ENCODE results near the gene KRT8. TPM values are rescaled to one million over a fixed set of nuclear protein-coding genes. Genes with fewer than 3 reads are reported as not detected.
"Not testable (repeated sequence)": the region's sequence is repeated elsewhere in the genome, so short reads cannot be mapped to it uniquely, and the experiment has no call there.

The KRT8 gene
- 8.8 and 16.0 TPM in 2 replicates for total RNA-seq

DNA sequence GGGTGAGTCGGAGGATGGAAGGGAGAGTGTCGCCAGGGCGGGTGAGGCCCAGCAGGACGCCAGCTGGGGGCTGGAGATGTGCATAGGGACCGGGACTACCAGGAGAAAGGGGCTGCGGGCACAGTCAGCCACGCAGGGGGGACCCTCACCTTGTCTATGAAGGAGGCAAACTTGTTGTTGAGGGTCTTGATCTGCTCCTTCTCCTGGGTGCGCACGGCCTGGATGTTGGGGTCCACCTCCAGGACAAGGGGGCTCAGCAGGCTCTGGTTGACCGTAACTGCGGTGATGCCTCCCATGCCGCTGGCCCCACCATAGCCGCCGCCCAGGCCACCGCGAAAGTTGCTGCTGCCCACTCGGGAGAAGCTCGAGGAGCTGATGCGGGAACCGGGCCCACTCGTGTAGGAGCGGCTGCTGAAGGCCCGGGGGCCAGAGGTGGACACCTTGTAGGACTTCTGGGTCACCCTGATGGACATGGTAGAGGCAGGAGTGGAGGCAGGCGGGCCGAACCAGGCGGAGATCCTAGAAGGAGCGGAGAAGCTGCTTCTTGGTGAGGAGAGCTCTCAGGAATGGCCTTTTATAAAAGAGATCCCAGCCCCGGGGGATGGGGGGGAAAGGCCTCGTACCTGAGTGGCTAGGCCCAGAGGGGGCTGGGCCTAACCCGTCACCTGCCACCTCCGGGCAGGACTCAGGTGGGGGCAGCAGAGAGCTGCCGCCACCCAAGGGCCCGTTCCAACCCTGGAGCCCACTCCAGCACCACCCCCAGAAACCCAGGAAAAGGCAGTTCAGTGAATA is at the start of gene KRT8:
KRT8 (minus strand) TSS at position 568 of the 792 bp plus-strand sequence; CDS start at position 473, 95 bp downstream.
- DNase-seq (ENCODE audit: low read depth, low spot score): not testable (repeated sequence)

DNA sequence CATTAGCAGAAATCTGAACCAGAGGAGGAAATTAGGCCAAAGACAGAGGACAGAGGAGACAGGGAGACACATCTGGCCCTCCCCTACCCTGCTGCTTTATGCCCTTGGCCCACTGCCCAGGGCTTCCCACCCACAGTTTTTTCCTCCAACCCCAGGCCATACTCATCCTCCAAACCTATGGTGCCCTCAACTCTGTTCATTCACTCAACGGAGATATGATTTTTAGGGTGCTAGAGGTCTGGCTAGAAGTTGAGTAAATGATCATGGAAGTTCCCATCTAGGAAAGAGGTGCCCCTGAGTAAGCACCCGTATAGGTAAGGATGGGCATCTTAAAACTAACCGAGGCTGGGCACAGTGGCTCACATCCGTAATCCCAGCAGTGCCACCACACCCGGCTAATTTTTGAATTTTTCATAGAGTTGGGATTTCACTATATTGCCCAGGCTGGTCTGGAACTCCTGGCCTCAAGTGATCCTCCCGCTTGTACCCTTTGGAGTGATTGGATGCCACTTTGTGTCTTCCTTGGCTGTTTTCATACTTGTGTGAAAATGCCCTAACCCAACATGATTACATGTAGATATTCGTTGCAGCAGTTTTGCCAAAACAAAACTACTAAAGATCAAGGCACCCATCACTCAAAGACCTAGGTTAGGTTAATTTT is 48.4 kb upstream of the KRT8 start:
- DNase-seq (ENCODE audit: low read depth, low spot score): no peak

DNA sequence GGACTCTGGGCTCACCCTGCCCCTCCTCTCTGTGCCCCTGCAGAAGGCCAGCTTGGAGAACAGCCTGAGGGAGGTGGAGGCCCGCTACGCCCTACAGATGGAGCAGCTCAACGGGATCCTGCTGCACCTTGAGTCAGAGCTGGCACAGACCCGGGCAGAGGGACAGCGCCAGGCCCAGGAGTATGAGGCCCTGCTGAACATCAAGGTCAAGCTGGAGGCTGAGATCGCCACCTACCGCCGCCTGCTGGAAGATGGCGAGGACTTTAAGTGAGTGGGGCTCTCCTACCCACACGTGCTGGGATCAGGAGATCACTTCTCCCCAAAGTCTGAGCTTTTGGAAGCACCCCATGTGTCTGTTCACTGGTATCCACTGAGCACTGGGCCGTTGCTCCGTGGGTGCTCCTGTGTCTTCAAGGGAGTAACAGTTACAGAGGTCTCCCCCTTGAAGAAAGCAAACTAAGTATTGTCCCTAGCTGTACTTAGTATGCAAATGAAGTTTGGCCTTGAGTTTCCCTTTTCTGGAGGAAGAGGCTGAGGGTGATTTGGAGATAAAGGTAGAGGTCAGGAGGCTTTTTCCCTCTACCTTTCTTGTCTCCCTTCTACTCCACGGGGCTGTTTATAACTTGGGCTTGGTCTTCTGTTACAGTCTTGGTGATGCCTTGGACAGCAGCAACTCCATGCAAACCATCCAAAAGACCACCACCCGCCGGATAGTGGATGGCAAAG is 47.4 kb upstream of the KRT8 start:
- no peak for DNase-seq (ENCODE audit: low read depth, low spot score)

DNA sequence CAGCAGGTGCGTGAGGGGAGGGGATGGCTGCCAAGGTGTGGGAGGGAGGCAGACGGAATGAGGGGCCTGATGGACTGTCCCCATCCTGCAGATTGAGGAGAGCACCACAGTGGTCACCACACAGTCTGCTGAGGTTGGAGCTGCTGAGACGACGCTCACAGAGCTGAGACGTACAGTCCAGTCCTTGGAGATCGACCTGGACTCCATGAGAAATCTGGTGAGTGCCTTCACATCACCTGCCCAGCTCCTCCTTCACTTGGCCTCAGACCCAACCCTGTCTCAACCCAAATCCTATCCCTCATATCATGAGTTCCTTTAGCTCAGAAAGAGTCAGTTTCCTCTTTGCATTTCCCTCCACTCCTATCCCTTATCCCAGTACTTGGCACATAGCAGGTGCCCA is 46.8 kb upstream of the KRT8 start:
- DNase-seq (ENCODE audit: low read depth, low spot score): no peak

DNA sequence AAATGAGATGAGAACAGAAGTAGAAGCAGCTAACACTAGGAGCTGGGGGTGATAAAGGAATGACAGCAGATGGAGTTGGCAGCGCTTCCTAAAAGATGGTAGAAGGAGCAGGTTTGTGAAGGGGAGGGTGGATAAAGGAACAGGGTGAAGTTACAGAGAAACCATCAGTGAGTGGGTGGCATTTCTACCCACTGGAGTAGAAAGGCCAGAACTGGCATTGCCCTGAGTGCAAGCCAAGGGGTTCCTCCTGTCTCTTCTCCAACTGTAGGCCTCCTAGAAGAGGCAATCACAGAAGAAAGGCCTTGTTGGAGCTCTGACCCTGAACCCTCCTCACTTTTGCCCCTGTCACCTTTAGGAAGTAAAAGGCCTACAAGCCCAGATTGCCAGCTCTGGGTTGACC is 46.2 kb upstream of the KRT8 start:
- no peak for DNase-seq (ENCODE audit: low read depth, low spot score)

DNA sequence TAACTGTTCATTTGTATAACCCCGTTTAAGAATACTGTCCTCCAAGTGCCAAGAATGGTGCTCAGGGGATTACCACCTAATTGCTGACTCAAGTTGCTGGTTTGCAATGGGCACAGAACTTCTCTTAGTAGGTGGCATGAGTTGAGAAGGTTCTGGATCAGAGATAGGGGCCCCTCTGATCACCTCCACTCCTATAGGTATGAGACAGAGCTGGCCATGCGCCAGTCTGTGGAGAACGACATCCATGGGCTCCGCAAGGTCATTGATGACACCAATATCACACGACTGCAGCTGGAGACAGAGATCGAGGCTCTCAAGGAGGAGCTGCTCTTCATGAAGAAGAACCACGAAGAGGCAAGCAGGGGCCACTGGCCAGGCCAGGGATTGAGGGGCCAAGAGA is 45.7 kb upstream of the KRT8 start:
- no peak for DNase-seq (ENCODE audit: low read depth, low spot score)

DNA sequence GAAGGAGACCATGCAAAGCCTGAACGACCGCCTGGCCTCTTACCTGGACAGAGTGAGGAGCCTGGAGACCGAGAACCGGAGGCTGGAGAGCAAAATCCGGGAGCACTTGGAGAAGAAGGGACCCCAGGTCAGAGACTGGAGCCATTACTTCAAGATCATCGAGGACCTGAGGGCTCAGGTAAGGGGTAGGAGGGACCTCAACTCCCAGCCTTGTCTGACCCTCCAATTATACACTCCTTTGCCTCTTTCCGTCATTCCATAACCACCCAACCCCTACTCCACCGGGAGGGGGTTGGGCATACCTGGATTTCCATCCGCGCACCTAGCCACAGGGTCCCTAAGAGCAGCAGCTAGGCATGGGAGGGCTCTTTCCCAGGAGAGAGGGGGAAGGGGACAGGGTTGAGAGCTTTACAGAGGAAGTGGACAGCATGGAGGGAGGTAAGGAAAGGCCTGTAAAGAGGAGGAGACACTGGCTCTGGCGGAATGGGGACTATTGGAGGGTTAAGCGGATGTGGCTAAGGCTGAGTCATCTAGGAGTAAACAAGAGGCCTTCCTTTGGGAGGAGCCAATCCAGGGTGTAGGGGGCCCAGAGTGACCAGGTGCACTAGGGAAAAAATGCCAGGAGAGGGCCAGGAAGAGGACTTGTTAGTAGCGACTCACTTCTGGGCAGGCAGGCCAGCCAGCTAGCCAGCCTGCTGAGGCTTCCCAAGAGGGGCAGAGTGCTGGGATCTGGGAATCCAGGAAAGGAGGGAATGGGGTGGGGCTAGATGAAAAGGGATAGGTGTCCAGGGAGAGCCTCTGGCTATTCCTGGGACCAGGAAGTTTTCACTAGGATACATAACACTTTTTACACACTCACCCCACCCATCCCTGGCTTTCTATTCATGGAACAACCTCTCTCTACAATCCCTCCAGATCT is 44.8 kb upstream of the KRT8 start:
- DNase-seq (ENCODE audit: low read depth, low spot score): peak; percentile 87

DNA sequence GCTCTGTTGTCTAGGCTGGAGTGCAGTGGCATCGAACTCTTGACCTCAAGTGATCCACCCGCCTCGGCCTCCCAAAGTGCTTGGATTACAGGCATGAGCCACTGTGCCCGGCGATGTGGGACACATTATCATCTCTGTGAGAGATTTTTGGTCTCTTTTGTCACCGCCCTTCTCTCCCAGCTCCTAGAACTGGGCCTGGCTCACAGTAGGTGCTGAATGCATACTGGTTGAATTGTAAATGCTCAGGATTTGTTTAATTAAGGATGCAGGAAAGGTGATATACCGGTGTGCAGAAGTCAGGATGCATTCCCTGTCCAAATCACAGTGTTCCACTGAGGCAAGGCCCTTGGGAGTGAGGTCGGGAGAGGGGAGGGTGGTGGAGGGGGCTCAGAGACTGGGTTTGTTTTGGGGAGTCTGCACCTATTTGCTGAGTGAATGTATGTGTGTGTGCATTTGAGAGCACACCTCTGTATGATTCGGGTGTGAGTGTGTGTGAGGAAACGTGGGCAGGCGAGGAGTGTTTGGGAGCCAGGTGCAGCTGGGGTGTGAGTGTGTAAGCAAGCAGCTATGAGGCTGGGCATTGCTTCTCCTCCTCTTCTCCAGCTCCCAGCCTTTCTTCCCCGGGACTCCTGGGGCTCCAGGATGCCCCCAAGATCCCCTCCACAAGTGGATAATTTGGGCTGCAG is 43.0 kb upstream of the KRT8 start:
- DNase-seq (ENCODE audit: low read depth, low spot score): no peak

DNA sequence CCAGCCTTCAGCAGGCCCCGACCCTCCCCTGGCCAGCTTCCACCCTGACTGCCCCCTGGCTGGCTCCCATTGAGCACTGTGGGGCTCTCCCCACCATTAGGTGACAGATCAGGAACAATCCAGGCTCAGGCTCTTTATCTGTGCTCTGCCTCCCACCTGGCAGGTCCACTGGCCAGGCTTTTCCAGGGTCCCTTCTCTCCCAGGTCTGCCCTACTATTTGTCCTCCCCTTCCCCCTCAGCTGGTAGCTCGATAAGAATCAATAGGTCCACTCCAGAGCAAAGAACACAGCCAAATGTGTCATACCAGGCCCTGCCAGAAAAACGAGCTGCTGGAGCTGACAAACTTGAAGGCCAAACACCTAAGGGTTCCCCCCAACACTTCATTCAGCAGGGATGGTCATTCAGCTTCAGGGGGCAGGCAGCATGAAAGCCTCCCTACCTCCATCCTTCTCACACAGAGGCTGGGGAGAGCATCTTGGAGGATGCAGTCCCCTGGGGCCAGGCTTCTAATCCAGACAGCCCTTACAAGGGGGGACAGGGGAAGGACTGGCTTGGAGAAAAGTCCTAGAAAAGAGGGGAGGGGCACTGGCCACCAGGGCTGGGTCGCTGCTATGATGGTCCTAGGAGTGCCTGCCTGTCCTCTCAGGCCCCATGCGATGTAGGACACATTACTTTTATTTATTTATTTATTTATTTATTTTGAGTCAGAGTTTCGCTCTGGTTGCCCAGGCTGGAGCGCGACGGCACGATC is 42.1 kb upstream of the KRT8 start:
- no peak for DNase-seq (ENCODE audit: low read depth, low spot score)

DNA sequence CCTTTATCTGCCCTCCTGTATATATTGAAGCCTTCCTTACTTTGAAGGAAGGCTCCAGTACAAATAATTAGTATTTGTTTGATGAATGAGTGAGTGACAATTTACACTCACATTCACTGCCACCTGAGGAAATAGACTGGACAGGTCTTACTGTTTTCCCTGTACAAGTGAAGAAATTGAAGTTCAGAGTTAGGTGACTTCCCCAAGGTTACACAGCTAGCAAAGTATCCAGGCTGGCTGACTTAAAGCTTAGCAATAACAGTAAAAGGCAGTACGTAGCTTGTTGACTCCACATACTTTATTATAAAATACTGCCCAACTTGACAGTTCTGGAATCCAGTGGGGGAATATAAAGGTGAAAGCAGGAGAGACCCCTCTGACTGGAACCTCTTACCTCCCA is 41.5 kb upstream of the KRT8 start:
- DNase-seq (ENCODE audit: low read depth, low spot score): no peak

DNA sequence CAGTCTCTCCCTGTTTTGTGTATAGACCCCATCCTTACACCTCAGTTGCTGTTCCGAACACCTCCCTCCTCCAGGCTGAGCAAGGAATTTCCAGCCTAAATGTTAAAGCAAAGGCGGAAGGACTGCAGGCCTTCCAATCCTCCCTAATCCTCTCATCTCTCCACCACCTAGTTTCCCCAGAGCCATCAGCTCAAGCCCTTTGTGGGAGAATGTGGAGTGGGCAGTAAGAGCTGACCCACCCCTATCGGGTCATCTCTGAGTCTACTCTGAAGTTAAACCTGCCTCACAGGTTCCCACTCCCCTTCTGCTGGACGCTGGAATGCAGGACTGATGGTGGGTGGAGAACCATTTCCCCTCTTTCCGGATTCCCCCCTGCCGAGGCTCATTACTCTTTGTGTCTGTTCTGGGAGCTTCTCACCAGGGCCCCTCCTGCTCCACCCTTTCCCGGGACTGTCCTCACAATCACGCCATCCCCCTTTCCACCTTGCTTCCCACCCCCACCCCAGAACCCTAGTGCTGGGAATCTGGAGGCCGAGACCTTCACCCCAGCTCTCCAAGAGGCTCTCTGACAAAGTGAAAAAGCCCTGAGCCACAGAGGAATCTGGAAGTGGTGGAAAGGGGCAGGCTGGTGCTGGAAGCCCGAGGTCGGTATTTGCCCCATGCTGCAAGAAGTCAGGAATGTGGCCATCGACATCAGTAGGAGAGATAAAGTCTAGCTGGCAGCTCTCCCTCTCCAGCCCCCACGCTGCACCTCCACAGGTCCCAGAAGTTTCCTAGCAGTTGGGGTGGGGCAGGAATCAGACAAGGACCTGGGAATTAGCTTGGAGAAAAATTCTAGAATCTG is 40.7 kb upstream of the KRT8 start:
- DNase-seq (ENCODE audit: low read depth, low spot score): no peak

DNA sequence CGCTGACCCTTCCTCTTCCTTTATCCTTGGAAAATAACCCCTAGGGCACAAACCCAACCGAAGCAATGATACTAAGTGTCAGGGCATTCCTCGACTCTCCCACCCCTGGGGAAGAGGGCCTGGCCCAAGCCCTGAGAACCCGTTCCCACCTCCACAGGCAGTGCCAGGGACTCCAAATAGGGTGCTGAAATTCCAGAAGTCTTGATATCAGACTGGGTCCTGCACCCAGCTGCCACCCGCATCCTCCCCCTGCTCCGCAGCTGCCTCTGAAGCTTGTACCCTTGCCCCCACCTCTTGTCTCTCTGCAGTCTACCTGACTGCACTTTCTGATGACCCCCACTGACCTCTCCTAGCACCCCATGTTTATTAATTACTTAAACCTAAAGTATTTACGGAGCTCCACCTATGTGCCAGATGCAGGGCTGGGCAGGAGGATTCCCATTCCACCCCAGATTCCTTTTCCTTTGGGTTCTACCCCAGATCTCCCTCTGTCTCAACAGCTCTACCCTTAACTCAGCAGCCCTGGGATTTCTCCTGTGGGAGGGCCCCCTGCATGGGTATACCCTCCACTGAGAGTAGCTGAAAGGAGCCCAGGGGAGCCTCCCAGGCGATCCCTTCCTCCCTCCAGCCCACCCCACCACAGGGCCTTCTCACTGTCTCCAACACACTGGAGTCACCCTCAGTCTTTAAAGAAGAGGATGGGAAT is 40.0 kb upstream of the KRT8 start:
- no peak for DNase-seq (ENCODE audit: low read depth, low spot score)

DNA sequence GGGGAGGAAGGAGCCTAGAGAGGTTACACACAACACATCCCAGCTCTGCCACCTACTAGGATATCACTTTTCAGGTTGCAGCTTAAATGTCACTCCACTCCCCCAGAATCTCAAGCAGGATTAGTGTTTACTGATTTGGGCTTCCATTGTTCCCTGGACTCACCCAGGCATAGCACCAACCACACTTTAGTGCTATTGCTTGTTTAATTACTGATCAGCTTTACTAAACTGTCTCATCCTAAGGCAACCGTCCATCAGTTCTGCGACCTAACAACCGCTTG is 38.0 kb upstream of the KRT8 start:
- no peak for DNase-seq (ENCODE audit: low read depth, low spot score)

DNA sequence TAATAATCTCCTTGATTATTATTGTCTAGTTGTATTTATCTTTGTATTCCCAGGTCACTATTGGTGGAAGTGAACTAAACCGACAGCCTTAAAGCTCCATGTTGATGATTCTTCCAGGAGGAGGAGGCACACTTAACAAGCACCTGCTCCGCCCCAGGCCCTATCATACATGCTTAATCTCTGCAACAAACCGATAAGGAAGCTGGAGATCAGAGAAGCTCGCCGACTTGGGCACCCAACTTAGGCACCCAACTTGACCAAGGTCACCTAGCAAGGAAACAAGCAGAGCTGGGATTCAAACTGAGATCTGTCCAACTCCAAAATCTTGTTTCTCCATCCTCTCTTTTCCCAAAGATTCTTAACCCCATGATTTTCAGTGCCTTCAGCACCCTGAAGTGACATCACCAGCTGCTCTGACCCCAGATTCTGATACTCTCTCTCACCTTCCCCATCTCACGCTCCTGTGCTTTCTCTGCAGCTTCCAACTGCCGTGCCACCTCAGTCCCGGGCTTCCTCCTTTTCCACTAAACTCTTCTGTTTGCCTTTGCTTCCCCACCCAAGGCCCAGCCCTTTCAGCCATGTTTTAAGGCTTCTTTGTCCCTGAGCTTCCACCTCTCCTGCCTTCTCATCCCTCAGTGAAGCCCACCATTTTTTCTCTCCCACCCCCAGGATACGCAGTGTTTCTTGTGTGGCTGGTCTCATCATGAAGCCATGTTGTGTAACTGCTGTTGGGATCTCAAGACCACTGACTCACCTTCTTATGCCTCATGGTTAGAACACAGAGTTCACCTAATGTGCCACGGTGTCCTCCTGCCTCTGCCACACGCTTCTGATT is 37.4 kb upstream of the KRT8 start:
- DNase-seq (ENCODE audit: low read depth, low spot score): no peak

DNA sequence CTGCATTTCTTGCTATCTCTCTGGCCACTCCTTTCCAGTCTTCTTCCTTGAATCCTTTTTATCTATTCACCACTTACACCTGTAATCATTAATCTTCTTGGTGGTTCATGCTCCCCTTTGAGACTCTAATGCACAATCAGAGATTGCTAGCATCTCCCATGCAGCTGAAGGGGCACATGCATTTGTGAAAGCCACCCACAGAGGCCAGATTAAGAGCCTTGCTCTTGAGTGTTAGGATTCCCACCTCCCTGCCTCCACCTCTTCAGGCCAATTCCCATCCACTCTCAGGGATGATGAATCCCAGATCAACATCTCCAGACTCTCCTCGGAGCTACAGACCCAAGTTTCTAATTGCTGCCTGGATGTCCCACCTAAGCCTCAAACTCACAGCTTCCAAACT is 24.7 kb upstream of the KRT8 start:
- DNase-seq (ENCODE audit: low read depth, low spot score): no peak

DNA sequence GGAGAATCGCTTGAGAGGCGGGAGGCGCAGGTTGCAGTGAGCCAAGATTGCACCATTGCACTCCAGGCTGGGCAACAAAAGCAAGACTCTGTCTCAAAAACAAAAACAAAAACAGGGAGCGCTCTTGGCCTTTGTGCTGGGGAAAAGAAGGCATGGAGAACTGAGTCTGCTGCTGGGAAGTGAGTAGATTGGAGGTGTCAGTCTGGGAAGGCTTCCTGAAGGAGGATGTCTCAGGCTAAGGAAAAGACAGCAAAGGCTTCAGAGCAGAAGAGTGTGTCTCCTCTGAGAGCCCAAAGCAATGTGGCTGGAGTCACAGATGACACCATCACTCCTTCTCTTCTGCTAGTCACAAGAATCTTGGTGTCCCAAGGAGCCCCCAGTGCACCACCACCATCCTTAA is 23.1 kb upstream of the KRT8 start:
- no peak for DNase-seq (ENCODE audit: low read depth, low spot score)

DNA sequence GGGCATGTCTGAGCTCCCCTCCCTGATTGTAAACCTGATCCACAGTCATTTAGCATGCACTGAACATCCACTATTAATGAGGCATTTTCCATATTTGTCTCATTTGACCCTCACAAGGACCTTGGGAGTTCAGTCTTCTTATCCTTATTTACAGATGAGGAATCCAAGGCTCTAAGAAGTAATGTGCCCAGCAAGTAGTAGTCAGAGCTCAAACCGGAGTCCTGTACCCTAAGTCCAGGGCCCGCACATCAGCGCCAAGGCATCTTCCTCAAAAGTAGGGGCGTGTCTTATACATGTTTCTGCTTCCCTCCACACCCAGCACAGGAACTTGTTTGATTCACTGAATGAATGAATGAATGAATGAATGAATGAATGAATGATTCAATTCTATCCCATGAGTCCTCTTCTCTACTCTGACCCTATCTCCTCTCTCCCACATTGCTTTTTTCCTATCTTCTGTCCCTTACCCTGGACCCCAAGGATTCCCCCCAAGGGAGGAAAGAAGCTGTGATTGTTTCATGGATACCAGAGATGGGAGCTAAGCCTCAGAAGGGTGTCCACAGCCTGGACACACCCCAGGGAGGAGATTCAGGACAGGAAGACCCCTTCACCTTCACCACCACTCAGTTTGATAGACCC is 21.8 kb upstream of the KRT8 start:
- no peak for DNase-seq (ENCODE audit: low read depth, low spot score)
